B cell (primary cell): Measurements from ENCODE around the gene SNRPD2. TPM values are rescaled to one million over a fixed set of nuclear protein-coding genes. Genes with fewer than 3 reads are reported as not detected.

Source experiments
- ATAC-seq: fragments of 200-7000 bp; cut with Tn5 transposase; one replicate; pipeline ENCODE4 v1.10.0; 2021; ENCODE audit warnings: low read depth, mild to moderate bottlenecking, moderate number of reproducible peaks, moderate library complexity
- CTCF ChIA-PET: fragments of 350-600 bp; sonication (Branson Sonifier 250); formaldehyde crosslinking; loops from one replicate; lab custom pipeline; 2021; ENCODE audit warnings: antibody characterized with exemption, inconsistent platforms; lab: Charles Lee
- POLR2A ChIA-PET: fragments of 350-600 bp; sonication (Branson Sonifier 250); formaldehyde crosslinking; loops from one replicate; lab custom pipeline; 2021; ENCODE audit warnings: antibody characterized with exemption; lab: Charles Lee
- DNase-seq: peaks from one replicate; pipeline ENCODE4 v3.0.0; 2013
- H2AFZ ChIP-seq: 2 replicates; pipeline ENCODE4 v1.6.1; 2012; ENCODE audit warnings: mild to moderate bottlenecking, low read depth, low read length; ENCODE audit not compliant: insufficient read depth, poor library complexity, severe bottlenecking
- H3K27ac ChIP-seq, 2 donors: 1 replicate in 1 of 2; 2 replicates in 1 of 2; pipeline ENCODE4 v1.5.1; 2012 to 2013; ENCODE audit warnings: low read length in 2 of 2, mild to moderate bottlenecking in 2 of 2, moderate library complexity in 1 of 2
- H3K27me3 ChIP-seq, 4 experiments: fragments of 200-600 bp in 1 of 4; sonication (generic) in 1 of 4; replicated peaks in 1 of 4; 1 replicate in 2 of 4; 2 replicates in 2 of 4; pipeline versions ENCODE4 v1.6.1 to v1.7.0; 2013 to 2016; ENCODE audit warnings: low read length in 3 of 4, mild to moderate bottlenecking in 2 of 4, mixed read lengths in 1 of 4, moderate library complexity in 1 of 4; ENCODE audit not compliant: insufficient read depth in 4 of 4, control insufficient read depth in 3 of 4; ENCODE audit errors: control extremely low read depth in 1 of 4
- H3K36me3 ChIP-seq, 2 experiments: replicated peaks in 1 of 2; 1 replicate in 1 of 2; 2 replicates in 1 of 2; pipeline versions ENCODE4 v1.6.1 to v1.7.1; 2013; ENCODE audit warnings: low read length in 1 of 2; ENCODE audit not compliant: insufficient read depth in 2 of 2, control insufficient read depth in 1 of 2; ENCODE audit errors: control extremely low read depth in 1 of 2, extremely low read depth in 1 of 2
- H3K4me1 ChIP-seq, 2 donors: fragments of 200-600 bp in 1 of 2; sonication (generic) in 1 of 2; 1 replicate in 1 of 2; 2 replicates in 1 of 2; pipeline versions ENCODE4 v1.5.1 to v1.6.1; 2013 to 2017; ENCODE audit warnings: low read length in 2 of 2; ENCODE audit not compliant: control insufficient read depth in 2 of 2, insufficient read depth in 2 of 2
- H3K4me2 ChIP-seq: replicated peaks from 2 replicates; pipeline ENCODE3; 2012; ENCODE audit warnings: mild to moderate bottlenecking, low read depth, low read length; ENCODE audit not compliant: poor library complexity, severe bottlenecking
- H3K4me3 ChIP-seq, 5 experiments: fragments of 200-600 bp in 1 of 5; sonication (generic) in 1 of 5; 1 replicate in 3 of 5; 2 replicates in 2 of 5; pipeline versions ENCODE4 v1.5.1 to v1.7.0; 2011 to 2016; ENCODE audit warnings: low read length in 4 of 5, mild to moderate bottlenecking in 4 of 5, low read depth in 2 of 5, control low read depth in 1 of 5, moderate library complexity in 1 of 5; ENCODE audit not compliant: insufficient read depth in 1 of 5; ENCODE audit errors: control extremely low read depth in 1 of 5, extremely low read depth in 1 of 5
- H3K79me2 ChIP-seq: fragments of 200-600 bp; sonication (generic); one replicate; pipeline ENCODE4 v1.6.0; 2016; ENCODE audit warnings: low read length; ENCODE audit not compliant: control insufficient read depth, insufficient read depth
- H3K9ac ChIP-seq: fragments of 200-600 bp; sonication (generic); 2 replicates; pipeline ENCODE4 v1.6.1; 2017; ENCODE audit warnings: mild to moderate bottlenecking, low read length, moderate library complexity
- H3K9me3 ChIP-seq, 3 donors: one replicate each; pipeline versions ENCODE4 v1.6.1 to v1.7.1; 2013; ENCODE audit warnings: low read length in 2 of 3; ENCODE audit not compliant: control insufficient read depth in 2 of 3, insufficient read depth in 1 of 3; ENCODE audit errors: control extremely low read depth in 1 of 3
- H4K20me1 ChIP-seq: 2 replicates; pipeline ENCODE4 v1.6.0; 2012; ENCODE audit warnings: mild to moderate bottlenecking, low read length; ENCODE audit not compliant: insufficient read depth, control insufficient read depth, poor library complexity, severe bottlenecking
- H3K27ac Mint-ChIP-seq: one replicate; pipeline ENCODE4 v1.8.0; 2021; ENCODE audit warnings: mixed read lengths
- H3K27me3 Mint-ChIP-seq: one replicate; pipeline ENCODE4 v1.8.0; 2021; ENCODE audit warnings: mixed read lengths
- H3K4me1 Mint-ChIP-seq: one replicate; pipeline ENCODE4 v1.8.0; 2021; ENCODE audit warnings: mixed read lengths
- H3K4me3 Mint-ChIP-seq: one replicate; pipeline ENCODE4 v1.8.0; 2021; ENCODE audit warnings: mixed read lengths
- H3K9me3 Mint-ChIP-seq: one replicate; pipeline ENCODE4 v1.8.0; 2022; ENCODE audit warnings: mixed read lengths; ENCODE audit not compliant: insufficient read depth
- EZH2 ChIP-seq: IDR thresholded peaks from 2 replicates; pipeline ENCODE4 v1.6.1; 2012; ENCODE audit warnings: borderline replicate concordance, low read depth, mild to moderate bottlenecking, moderate library complexity, low read length; ENCODE audit not compliant: insufficient read depth, poor library complexity, severe bottlenecking
- WGBS: methylation state at CpG from one replicate; pipeline ENCODE4 v1.1.5; 2013; ENCODE audit warnings: missing lambda C conversion rate; ENCODE audit not compliant: insufficient coverage; 5-methylcytosine and 5-hydroxymethylcytosine counted together
- intact Hi-C: fragments of 100-400 bp; cut with micrococcal nuclease; formaldehyde crosslinking; loops from one replicate; pipeline ENCODE4 v1.10.0; 2022
- polyA plus RNA-seq: library from polyadenylated mRNA; depleted of rRNA; stranded (reverse); fragments of >200 nt; gene quantifications from 2 replicates; pipeline ENCODE4 v1.2.3, GENCODE V29; 2012
- total RNA-seq, 2 donors: library from RNA; stranded (reverse); fragments of 120-200 nt in 1 of 2; gene quantifications; 1 replicate in 1 of 2; 2 replicates in 1 of 2; pipeline versions ENCODE4 v1.2.3 to v1.2.4, GENCODE V29; 2013 to 2022
- TF ChIP-seq, protein P1 (sequence below): fragments of 200-600 bp; IDR thresholded peaks from one replicate; pipeline ENCODE4 v1.8.0; 2022; ENCODE audit warnings: antibody characterized with exemption, mild to moderate bottlenecking

SNRPD2 gene
- total and polyA plus RNA-seq, 2 donors (not counting 1 experiment from before 2014, with no cell fraction given): 241 to 368 TPM

DNA sequence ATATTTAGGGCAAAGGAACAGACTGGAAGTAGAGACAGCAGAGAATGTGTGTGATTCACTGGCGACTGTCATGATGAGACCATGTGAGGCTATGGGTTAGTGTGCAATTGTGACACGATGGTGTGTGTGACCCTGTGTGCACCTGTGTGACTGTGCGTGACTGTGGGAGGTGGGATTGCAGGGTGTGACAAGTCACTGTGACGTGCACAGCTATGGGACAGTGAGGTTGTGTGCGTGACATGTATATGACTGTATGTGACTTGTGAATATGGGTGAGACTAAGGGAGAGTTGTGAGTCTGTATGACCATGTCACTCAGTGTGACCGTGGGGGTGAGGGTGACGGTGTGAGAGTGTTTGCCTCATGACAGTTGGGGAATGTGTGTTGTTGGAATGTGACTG is 27.2 kb downstream of the SNRPD2 start:
- peaks cover 29% of the 10 kb centered on the region for H3K27me3 Mint-ChIP-seq
- Histone ChIP-seq H3K4me1 (peaks cover 23% of the 10 kb centered on the region in 2 donors), H3K27me3 (peaks cover 0 to 45% (median 20%) of the 10 kb centered on the region in 4 experiments), H4K20me1 (no peaks in the 10 kb centered on the region), H3K4me2 (no peak overlapping the region), H2AFZ (no peak overlapping the region), H3K79me2 (no peaks in the 10 kb centered on the region), H3K9ac (no peak overlapping the region), H3K4me3 (no peak overlapping the region), H3K36me3 (no peaks in the 10 kb centered on the region), H3K27ac (no peak overlapping the region), H3K9me3 (peaks cover 0 to 10% (median 0%) of the 10 kb centered on the region in 3 donors)
- ChIA-PET POLR2A (no interaction called here), CTCF (interaction anchor here (1.1 kb wide), 1 partner anchor 8 kb away, joined by 4 read pairs; no protein-coding TSS in a partner anchor)
- DNase-seq (no peak), ATAC-seq (no peak)
- WGBS: 94% methylated on average over 7 of the region's 7 CpGs
- no peaks in the 10 kb centered on the region for H3K9me3 Mint-ChIP-seq
- no peak overlapping the region for H3K4me3 Mint-ChIP-seq
- peak overlapping the region; percentile 27 for H3K27ac Mint-ChIP-seq
- peaks cover 23% of the 10 kb centered on the region for H3K4me1 Mint-ChIP-seq
- intact Hi-C loops: no loop called here
- TF ChIP-seq, protein P1, sequence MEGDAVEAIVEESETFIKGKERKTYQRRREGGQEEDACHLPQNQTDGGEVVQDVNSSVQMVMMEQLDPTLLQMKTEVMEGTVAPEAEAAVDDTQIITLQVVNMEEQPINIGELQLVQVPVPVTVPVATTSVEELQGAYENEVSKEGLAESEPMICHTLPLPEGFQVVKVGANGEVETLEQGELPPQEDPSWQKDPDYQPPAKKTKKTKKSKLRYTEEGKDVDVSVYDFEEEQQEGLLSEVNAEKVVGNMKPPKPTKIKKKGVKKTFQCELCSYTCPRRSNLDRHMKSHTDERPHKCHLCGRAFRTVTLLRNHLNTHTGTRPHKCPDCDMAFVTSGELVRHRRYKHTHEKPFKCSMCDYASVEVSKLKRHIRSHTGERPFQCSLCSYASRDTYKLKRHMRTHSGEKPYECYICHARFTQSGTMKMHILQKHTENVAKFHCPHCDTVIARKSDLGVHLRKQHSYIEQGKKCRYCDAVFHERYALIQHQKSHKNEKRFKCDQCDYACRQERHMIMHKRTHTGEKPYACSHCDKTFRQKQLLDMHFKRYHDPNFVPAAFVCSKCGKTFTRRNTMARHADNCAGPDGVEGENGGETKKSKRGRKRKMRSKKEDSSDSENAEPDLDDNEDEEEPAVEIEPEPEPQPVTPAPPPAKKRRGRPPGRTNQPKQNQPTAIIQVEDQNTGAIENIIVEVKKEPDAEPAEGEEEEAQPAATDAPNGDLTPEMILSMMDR: no peak
- TF ChIP-seq EZH2: no peak

DNA sequence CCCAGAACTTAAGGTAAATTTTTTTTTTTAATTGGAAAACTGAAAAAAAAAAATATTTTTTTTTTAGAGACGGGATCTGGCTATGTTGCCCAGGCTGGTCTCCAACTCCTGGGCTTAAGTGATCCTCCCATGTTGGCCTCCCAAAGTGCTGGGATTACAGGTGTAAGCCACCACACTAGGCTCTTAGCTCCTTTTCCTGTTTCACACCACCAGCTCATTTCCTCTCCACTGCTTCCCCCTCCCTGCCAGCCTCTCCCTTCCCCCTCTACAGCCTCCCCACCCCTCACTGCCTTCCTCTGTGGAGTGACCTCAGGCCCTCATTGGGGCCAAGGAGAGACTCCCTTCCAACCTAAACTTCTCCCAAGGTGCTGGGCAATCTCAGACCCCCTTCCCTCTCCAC is 28.0 kb downstream of the SNRPD2 start:
- Histone ChIP-seq H3K4me2 (no peak overlapping the region), H4K20me1 (no peaks in the 10 kb centered on the region), H3K79me2 (no peaks in the 10 kb centered on the region), H3K27ac (no peak overlapping the region), H3K4me1 (peaks cover 16% of the 10 kb centered on the region in 2 donors), H2AFZ (no peak overlapping the region), H3K27me3 (peaks cover 0 to 41% (median 18%) of the 10 kb centered on the region in 4 experiments), H3K36me3 (no peaks in the 10 kb centered on the region), H3K4me3 (no peak overlapping the region), H3K9ac (no peak overlapping the region), H3K9me3 (peaks cover 0 to 5% (median 0%) of the 10 kb centered on the region in 3 donors)
- Mint-ChIP-seq H3K27ac (no peak overlapping the region), H3K4me1 (peaks cover 15% of the 10 kb centered on the region), H3K27me3 (peaks cover 35% of the 10 kb centered on the region), H3K4me3 (no peak overlapping the region), H3K9me3 (no peaks in the 10 kb centered on the region)
- no peak for TF ChIP-seq EZH2
- TF ChIP-seq, protein P1: no peak
- intact Hi-C loops: no loop called here
- ATAC-seq: no peak
- ChIA-PET CTCF (interaction anchor here (1.1 kb wide), 1 partner anchor 8 kb away, joined by 4 read pairs; no protein-coding TSS in a partner anchor), POLR2A (no interaction called here)
- 67% methylated on average over 1 of the region's 1 CpG for WGBS
- DNase-seq: no peak
